ENCODE data around the gene CYB5RL.
A peak's percentile ranks its signal among the peaks of the same experiment; 100 is the strongest.

Gene CYB5RL

GRCh38 chr1:54163051-54163450 is 36.8 kb downstream of the CYB5RL start:
- no peak for DNase-seq (ENCODE audit: low read depth, low spot score)
- in situ Hi-C loops (cut with HindIII; ENCODE audit: low sequenced_read_pairs), result no loop called here
- H3K4me3 ChIP-seq (ENCODE audit: low read depth, low read length), result no peak overlapping the region
- no peak for TF ChIP-seq CTCF (IDR thresholded peaks at IDR 0.05; ENCODE audit: low read depth, low read length)

- no peak for TF ChIP-seq CTCF (IDR thresholded peaks at IDR 0.05; ENCODE audit: low read depth, low read length)
- H3K4me3 ChIP-seq (ENCODE audit: low read depth, low read length), result no peak overlapping the region
- in situ Hi-C loops (cut with HindIII; ENCODE audit: low sequenced_read_pairs), result no loop called here
- DNase-seq (ENCODE audit: low read depth, low spot score), result no peak
These were observed 38.2 kb downstream of the CYB5RL start for GRCh38 chr1:54161495-54162168.

GRCh38 chr1:54160351-54160750 is 39.5 kb downstream of the CYB5RL start:
- no peak for DNase-seq (ENCODE audit: low read depth, low spot score)

GRCh38 chr1:54159733-54160316 is 40.0 kb downstream of the CYB5RL start:
- H3K4me3 ChIP-seq (ENCODE audit: low read depth, low read length), result no peak overlapping the region
- no peak for TF ChIP-seq CTCF (IDR thresholded peaks at IDR 0.05; ENCODE audit: low read depth, low read length)
- DNase-seq (ENCODE audit: low read depth, low spot score), result no peak
- in situ Hi-C loops (cut with HindIII; ENCODE audit: low sequenced_read_pairs), result no loop called here

More at GRCh38 chr1:54160351-54160750, 39.5 kb downstream of the CYB5RL start:
- in situ Hi-C loops (cut with HindIII; ENCODE audit: low sequenced_read_pairs), result no loop called here
- H3K4me3 ChIP-seq (ENCODE audit: low read depth, low read length), result no peak overlapping the region
- no peak for TF ChIP-seq CTCF (IDR thresholded peaks at IDR 0.05; ENCODE audit: low read depth, low read length)

- TF ChIP-seq CTCF (IDR thresholded peaks at IDR 0.05; ENCODE audit: low read depth, low read length), result no peak
- in situ Hi-C loops (cut with HindIII; ENCODE audit: low sequenced_read_pairs), result no loop called here
- peak; percentile 22 for DNase-seq (ENCODE audit: low read depth, low spot score)
- no peak overlapping the region for H3K4me3 ChIP-seq (ENCODE audit: low read depth, low read length)
These were observed 41.8 kb downstream of the CYB5RL start for GRCh38 chr1:54158071-54158470.

- in situ Hi-C loops (cut with HindIII; ENCODE audit: low sequenced_read_pairs), result no loop called here
- TF ChIP-seq CTCF (IDR thresholded peaks at IDR 0.05; ENCODE audit: low read depth, low read length), result no peak
- H3K4me3 ChIP-seq (ENCODE audit: low read depth, low read length), result no peak overlapping the region
- no peak for DNase-seq (ENCODE audit: low read depth, low spot score)
These were observed 42.4 kb downstream of the CYB5RL start for GRCh38 chr1:54157401-54157800.
